Cardiac fibroblast (primary cell): ENCODE data around the gene RBM17.
A peak's percentile ranks its signal among the peaks of the same experiment; 100 is the strongest.

ENCODE experiments used
- DNase-seq, 2 donors: peaks; one replicate each; pipeline versions ENCODE4 v3.0.0 to v3.0.0-alpha.2; 2010; ENCODE audit warnings: low read depth in 2 of 2
- H3K4me3 ChIP-seq, 2 donors: replicated peaks in 1 of 2; 1 replicate in 1 of 2; 2 replicates in 1 of 2; pipeline ENCODE4 v1.5.1; 2011; ENCODE audit warnings: low read depth in 2 of 2, low read length in 2 of 2, mild to moderate bottlenecking in 2 of 2, moderate library complexity in 1 of 2
- CTCF ChIP-seq: IDR thresholded peaks from one replicate; pipeline ENCODE4 v1.5.1; 2011; ENCODE audit warnings: low read depth, mild to moderate bottlenecking, low read length, inconsistent platforms

The RBM17 gene

GRCh38 chr10:6148251-6148701, 59.4 kb downstream of the RBM17 start:
- H3K4me3 ChIP-seq, result no peak overlapping the region
- no peak for TF ChIP-seq CTCF
- no peak for DNase-seq

GRCh38 chr10:6148908-6149307, 60.1 kb downstream of the RBM17 start:
- TF ChIP-seq CTCF, result no peak
- no peak overlapping the region for H3K4me3 ChIP-seq
- no peak for DNase-seq

- DNase-seq, result peak; percentile 74 to 78
- H3K4me3 ChIP-seq, result no peak overlapping the region
- TF ChIP-seq CTCF, result peak; percentile 82
Measured at GRCh38 chr10:6151087-6151977, 62.5 kb downstream of the RBM17 start.

- TF ChIP-seq CTCF, result no peak
- no peak overlapping the region for H3K4me3 ChIP-seq
- DNase-seq, result no peak
Measured at GRCh38 chr10:6153845-6154244, 65.0 kb downstream of the RBM17 start.

- no peak for TF ChIP-seq CTCF
- no peak for DNase-seq
- H3K4me3 ChIP-seq, result no peak overlapping the region
Measured at GRCh38 chr10:6154566-6154965, 65.7 kb downstream of the RBM17 start.

- no peak overlapping the region for H3K4me3 ChIP-seq
- no peak for DNase-seq
- TF ChIP-seq CTCF, result no peak
Measured at GRCh38 chr10:6158276-6158675, 69.4 kb downstream of the RBM17 start.
